Stomach (tissue), 9 donors: ENCODE data around the gene KLHL28. TPM values are rescaled to one million over a fixed set of nuclear protein-coding genes. Genes with fewer than 3 reads are reported as not detected.

Experiments used
- DNase-seq, 2 donors: peaks; one replicate each; pipeline versions ENCODE4 v3.0.0 to v3.0.0-alpha.2; 2013 to 2019
- H3K27ac ChIP-seq, 5 donors: fragments of 200-600 bp in 4 of 5; sonication (generic) in 4 of 5; one replicate each; pipeline ENCODE4 v1.5.1; 2013 to 2019; ENCODE audit warnings: mild to moderate bottlenecking in 1 of 5, moderate library complexity in 1 of 5
- H3K27me3 ChIP-seq, 3 donors: fragments of 200-600 bp; sonication (generic); one replicate each; pipeline ENCODE4 v1.5.1; 2017 to 2019; ENCODE audit warnings: mixed run types in 1 of 3
- H3K36me3 ChIP-seq, 4 donors: fragments of 200-600 bp; sonication (generic); 1 replicate in 3 of 4; 2 replicates in 1 of 4; pipeline ENCODE4 v1.5.1; 2016 to 2019
- H3K4me1 ChIP-seq, 4 donors: fragments of 200-600 bp; sonication (generic); one replicate each; pipeline ENCODE4 v1.5.1; 2016 to 2019
- H3K4me3 ChIP-seq, 4 donors: fragments of 200-600 bp; sonication (generic) in 3 of 4; one replicate each; pipeline ENCODE4 v1.5.1; 2016 to 2019; ENCODE audit warnings: mild to moderate bottlenecking in 1 of 4
- H3K9me3 ChIP-seq, 4 donors: fragments of 200-600 bp; sonication (generic); one replicate each; pipeline ENCODE4 v1.5.1; 2016 to 2019
- EP300 ChIP-seq: sonication (generic); formaldehyde crosslinking; IDR thresholded peaks from one replicate; pipeline ENCODE4 v1.6.1; 2017; ENCODE audit warnings: antibody characterized with exemption
- POLR2A ChIP-seq, 4 donors: fragments of 450-650 bp; IDR thresholded peaks; one replicate each; pipeline ENCODE4 v1.6.1; 2016; ENCODE audit warnings: antibody characterized with exemption in 4 of 4, control low read depth in 2 of 4, mild to moderate bottlenecking in 1 of 4, moderate library complexity in 1 of 4
- POLR2AphosphoS5 ChIP-seq, 3 donors: sonication (generic); formaldehyde crosslinking; IDR thresholded peaks; one replicate each; pipeline ENCODE4 v1.6.1; 2016; ENCODE audit warnings: antibody characterized with exemption in 3 of 3
- WGBS, 5 donors: extraction: QIAGEN DNeasy Blood & Tissue Kit in 3 of 5; methylation state at CpG; one replicate each; pipeline versions ENCODE4 v1.1.5 to v1.1.7; 2013 to 2018; 5-methylcytosine and 5-hydroxymethylcytosine counted together
- intact Hi-C: fragments of 100-400 bp; cut with DNase I; formaldehyde crosslinking; loops from one replicate; pipeline ENCODE4 v1.15.1; 2023; ENCODE audit warnings: low total_unique reads
- polyA plus RNA-seq, 3 donors: library from polyadenylated mRNA; stranded (reverse); fragments of 200-250 nt; gene quantifications; one replicate each; pipeline ENCODE4 v1.2.3, GENCODE V29; 2013
- total RNA-seq, 5 donors: library from RNA; depleted of rRNA; stranded (reverse); fragments of >200 nt; gene quantifications; one replicate each; pipeline versions ENCODE4 v1.1.0 to v1.2.3, GENCODE V29; 2014 to 2016
- TF ChIP-seq, protein P1 (sequence below), 7 experiments: fragments of 450-650 bp in 4 of 7; fragments of 200-600 bp in 3 of 7; sonication (generic) in 3 of 7; IDR thresholded peaks; one replicate each; pipeline ENCODE4 v1.5.1; 2016 to 2019; ENCODE audit warnings: antibody characterized with exemption in 7 of 7, control low read depth in 2 of 7, mild to moderate bottlenecking in 1 of 7
- donor health status: healthy with polysubstance abuse.
- donor health status: Bipolar disorder and iron deficiency.
- donor health status: healthy.

The KLHL28 gene
- total and polyA plus RNA-seq, 8 donors, result 1.5 to 20.6 (median 7.0) TPM

DNA sequence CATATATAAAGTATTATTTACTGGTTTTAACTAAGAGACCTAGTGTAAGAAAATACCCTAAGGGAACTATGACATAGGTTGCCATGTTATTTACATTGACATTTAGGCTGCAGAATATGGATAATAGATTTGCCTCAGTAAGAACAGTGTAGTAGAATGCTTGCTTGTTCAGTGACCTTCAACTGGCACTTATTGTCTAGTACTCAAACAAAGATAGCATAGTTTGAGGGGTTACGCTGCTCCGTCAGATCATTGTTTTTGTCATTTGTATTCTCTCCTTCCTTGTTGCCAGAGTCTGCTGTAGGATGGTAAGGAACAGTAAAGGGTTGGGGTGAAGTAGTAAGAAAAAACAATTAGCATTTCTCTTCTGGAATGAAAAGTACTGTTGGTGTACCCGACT, 33.4 kb upstream of the KLHL28 start:
- H3K27me3 ChIP-seq, result no peaks in the 10 kb centered on the region
- intact Hi-C loops, result no loop called here
- H3K36me3 ChIP-seq, result peaks cover 0 to 22% (median 14%) of the 10 kb centered on the region in 4 donors
- no peak for DNase-seq
- H3K9me3 ChIP-seq, result no peaks in the 10 kb centered on the region
- TF ChIP-seq EP300 (no peak), POLR2A (IDR thresholded peaks at IDR 0.05) (no peak), POLR2AphosphoS5 (IDR thresholded peaks at IDR 0.05) (no peak)
- TF ChIP-seq, protein P1, sequence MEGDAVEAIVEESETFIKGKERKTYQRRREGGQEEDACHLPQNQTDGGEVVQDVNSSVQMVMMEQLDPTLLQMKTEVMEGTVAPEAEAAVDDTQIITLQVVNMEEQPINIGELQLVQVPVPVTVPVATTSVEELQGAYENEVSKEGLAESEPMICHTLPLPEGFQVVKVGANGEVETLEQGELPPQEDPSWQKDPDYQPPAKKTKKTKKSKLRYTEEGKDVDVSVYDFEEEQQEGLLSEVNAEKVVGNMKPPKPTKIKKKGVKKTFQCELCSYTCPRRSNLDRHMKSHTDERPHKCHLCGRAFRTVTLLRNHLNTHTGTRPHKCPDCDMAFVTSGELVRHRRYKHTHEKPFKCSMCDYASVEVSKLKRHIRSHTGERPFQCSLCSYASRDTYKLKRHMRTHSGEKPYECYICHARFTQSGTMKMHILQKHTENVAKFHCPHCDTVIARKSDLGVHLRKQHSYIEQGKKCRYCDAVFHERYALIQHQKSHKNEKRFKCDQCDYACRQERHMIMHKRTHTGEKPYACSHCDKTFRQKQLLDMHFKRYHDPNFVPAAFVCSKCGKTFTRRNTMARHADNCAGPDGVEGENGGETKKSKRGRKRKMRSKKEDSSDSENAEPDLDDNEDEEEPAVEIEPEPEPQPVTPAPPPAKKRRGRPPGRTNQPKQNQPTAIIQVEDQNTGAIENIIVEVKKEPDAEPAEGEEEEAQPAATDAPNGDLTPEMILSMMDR (IDR thresholded peaks at IDR 0.05), result no peak
- peaks cover 0 to 33% (median 1%) of the 10 kb centered on the region in 4 donors for H3K4me1 ChIP-seq
- no peak overlapping the region for H3K27ac ChIP-seq
- whole genome bisulfite sequencing, 5 donors, result 79 to 88% (median 83%) methylated on average over 3 of the region's 3 CpGs
- no peak overlapping the region for H3K4me3 ChIP-seq

DNA sequence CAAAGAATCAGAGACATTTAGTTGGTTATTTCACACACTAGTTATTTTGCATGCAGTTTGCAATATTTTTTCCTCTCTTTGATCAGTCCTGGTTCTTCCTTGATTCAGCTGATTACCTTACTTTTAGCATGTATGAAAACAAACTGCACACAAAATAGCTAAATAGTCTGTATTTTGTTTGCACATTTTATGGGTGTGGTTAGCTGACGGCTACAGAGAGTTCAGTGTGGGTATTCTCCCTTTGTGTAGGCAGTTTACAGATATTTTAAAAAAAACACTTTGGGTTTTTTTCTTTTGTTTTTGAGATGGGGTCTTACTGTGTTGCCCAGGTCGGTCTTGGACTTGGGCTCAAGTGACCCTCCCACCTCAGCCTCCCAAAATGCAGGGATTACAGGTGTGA, 28.8 kb upstream of the KLHL28 start:
- TF ChIP-seq POLR2A (IDR thresholded peaks at IDR 0.05) (no peak), POLR2AphosphoS5 (IDR thresholded peaks at IDR 0.05) (no peak), EP300 (no peak)
- TF ChIP-seq, protein P1 (IDR thresholded peaks at IDR 0.05), result no peak
- peaks cover 0 to 34% (median 12%) of the 10 kb centered on the region in 4 donors for H3K4me1 ChIP-seq
- no peaks in the 10 kb centered on the region for H3K9me3 ChIP-seq
- intact Hi-C loops, result no loop called here
- H3K27ac ChIP-seq, result no peak overlapping the region
- H3K27me3 ChIP-seq, result no peaks in the 10 kb centered on the region
- DNase-seq, result no peak
- 39 to 57% (median 52%) methylated on average over 2 of the region's 2 CpGs for WGBS, 5 donors
- H3K4me3 ChIP-seq, result no peak overlapping the region
- no peaks in the 10 kb centered on the region for H3K36me3 ChIP-seq

DNA sequence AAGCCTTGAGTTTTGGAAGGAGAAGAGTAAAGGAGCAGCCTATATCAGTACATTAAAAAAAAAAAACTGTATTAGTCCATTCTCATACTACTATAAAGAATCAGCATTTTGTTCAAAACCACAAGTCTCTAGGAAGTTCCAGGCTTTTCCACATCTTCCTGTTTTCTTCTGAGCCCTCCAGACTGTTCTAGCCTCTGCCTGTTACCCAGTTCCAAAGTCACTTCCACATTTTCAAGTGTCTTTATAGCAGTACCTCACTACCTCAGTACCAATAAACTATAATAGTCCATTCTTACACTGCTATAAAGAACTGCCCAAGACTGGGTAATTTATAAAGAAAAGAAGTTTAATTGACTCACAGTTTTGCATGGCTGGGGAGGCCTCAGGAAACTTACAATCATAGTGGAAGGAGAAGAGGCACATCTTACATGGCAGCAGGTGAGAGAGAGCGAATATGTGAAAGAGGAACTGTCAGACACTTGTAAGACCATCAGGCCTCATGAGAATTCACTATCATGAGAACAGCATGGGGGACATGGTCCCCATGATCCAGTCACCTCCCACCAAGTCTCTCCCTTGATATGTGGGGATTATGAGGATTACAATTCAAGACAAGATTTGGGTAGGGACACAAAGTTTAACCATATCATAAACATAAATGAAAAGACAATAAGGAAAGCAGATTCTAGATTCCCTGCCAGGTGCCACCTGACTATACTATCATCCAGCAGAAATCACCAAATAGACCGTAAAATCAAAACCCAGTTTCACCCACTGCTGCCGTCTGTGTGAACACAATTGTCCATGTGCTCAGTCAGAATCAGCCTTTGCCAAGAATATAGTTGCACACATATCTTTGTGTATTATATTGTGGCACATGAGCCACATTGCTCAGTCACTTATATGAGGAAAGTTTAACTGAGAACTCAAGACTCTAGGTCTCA, 28.0 kb upstream of the KLHL28 start:
- no peak for TF ChIP-seq EP300
- TF ChIP-seq, protein P1 (IDR thresholded peaks at IDR 0.05), result no peak
- TF ChIP-seq POLR2A (IDR thresholded peaks at IDR 0.05), result no peak
- TF ChIP-seq POLR2AphosphoS5 (IDR thresholded peaks at IDR 0.05), result no peak
- Histone ChIP-seq H3K4me3 (no peak overlapping the region), H3K27me3 (no peaks in the 10 kb centered on the region), H3K36me3 (no peaks in the 10 kb centered on the region), H3K27ac (no peak overlapping the region), H3K9me3 (no peaks in the 10 kb centered on the region), H3K4me1 (peaks cover 0 to 28% (median 10%) of the 10 kb centered on the region in 4 donors)
- no peak for DNase-seq
- intact Hi-C loops, result no loop called here
- 56 to 82% (median 60%) methylated on average over 3 of the region's 3 CpGs for WGBS, 5 donors

DNA sequence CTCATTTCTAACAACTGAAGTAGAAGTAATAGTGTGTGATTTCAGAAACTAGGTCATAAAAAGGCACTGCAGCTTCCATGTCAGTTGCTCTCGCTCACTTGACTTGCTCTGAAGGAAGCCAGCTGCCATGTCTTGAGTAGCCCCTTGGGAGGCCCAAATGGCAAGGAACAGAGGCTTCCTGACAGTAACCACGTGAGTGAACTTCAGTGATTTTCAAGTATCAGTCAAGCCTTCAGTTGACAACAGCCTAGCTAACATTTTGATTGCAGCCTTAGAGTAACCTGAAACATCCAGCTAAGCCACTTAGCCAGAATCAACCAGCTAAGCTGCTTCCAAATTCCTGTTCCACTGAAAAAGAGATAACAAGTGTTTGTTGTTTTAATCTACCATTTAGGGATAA, 26.9 kb upstream of the KLHL28 start:
- intact Hi-C loops, result no loop called here
- no peak overlapping the region for H3K4me3 ChIP-seq
- TF ChIP-seq POLR2A (IDR thresholded peaks at IDR 0.05), result no peak
- TF ChIP-seq, protein P1 (IDR thresholded peaks at IDR 0.05), result no peak
- no peak for TF ChIP-seq EP300
- no peak for TF ChIP-seq POLR2AphosphoS5 (IDR thresholded peaks at IDR 0.05)
- no peaks in the 10 kb centered on the region for H3K27me3 ChIP-seq
- H3K36me3 ChIP-seq, result no peaks in the 10 kb centered on the region
- peaks cover 0 to 28% (median 10%) of the 10 kb centered on the region in 4 donors for H3K4me1 ChIP-seq
- H3K27ac ChIP-seq, result no peak overlapping the region
- peak in 1 of 2 donors; percentile 26 for DNase-seq
- no peaks in the 10 kb centered on the region for H3K9me3 ChIP-seq
- 40 to 71% (median 58%) methylated on average over 2 of the region's 2 CpGs for WGBS, 5 donors
